ENCODE measurements around the gene MCFD2. TPM values are rescaled to one million over a fixed set of nuclear protein-coding genes. Genes with fewer than 3 reads are reported as not detected.
"Not testable (repeated sequence)": the region's sequence is repeated elsewhere in the genome, so short reads cannot be mapped to it uniquely, and the experiment has no call there.

Gene MCFD2
- total RNA-seq, 1 donor from 2014 or later = 90.5 TPM

GRCh38 chr2:46878240-46878877, 37.2 kb downstream of the MCFD2 start:
- intact Hi-C loops (cut with DNase I) = no loop called here
- DNase-seq (ENCODE audit: low spot score) = peak; percentile 19
- no peak for ATAC-seq

GRCh38 chr2:46877619-46878113, 37.9 kb downstream of the MCFD2 start:
- ATAC-seq = no peak
- intact Hi-C loops (cut with DNase I) = no loop called here

GRCh38 chr2:46876741-46877384, 38.7 kb downstream of the MCFD2 start:
- intact Hi-C loops (cut with DNase I) = no loop called here
- DNase-seq (ENCODE audit: low spot score) = peak; percentile 58

More at GRCh38 chr2:46877619-46878113, 37.9 kb downstream of the MCFD2 start:
- peak; percentile 51 for DNase-seq (ENCODE audit: low spot score)

GRCh38 chr2:46875962-46876689, 39.5 kb downstream of the MCFD2 start:
- peak; percentile 0 for DNase-seq (ENCODE audit: low spot score)
- intact Hi-C loops (cut with DNase I); ATAC-seq: not testable (repeated sequence)

More at GRCh38 chr2:46876741-46877384, 38.7 kb downstream of the MCFD2 start:
- ATAC-seq = peak; percentile 47

- peak; percentile 34 for DNase-seq (ENCODE audit: low spot score)
- no peak for ATAC-seq
- intact Hi-C loops (cut with DNase I) = no loop called here
These were observed 40.2 kb downstream of the MCFD2 start for GRCh38 chr2:46875226-46875899.

- ATAC-seq (no peak), DNase-seq (ENCODE audit: low spot score) (peak; percentile 41)
- intact Hi-C loops (cut with DNase I) = no loop called here
These were observed 41.2 kb downstream of the MCFD2 start for GRCh38 chr2:46874236-46874929.

- peak; percentile 75 for DNase-seq (ENCODE audit: low spot score)
- peak; percentile 82 for ATAC-seq
- intact Hi-C loops (cut with DNase I) = no loop called here
These were observed 42.0 kb downstream of the MCFD2 start for GRCh38 chr2:46873604-46874068.

GRCh38 chr2:46872902-46873603, 42.6 kb downstream of the MCFD2 start:
- ATAC-seq (no peak), DNase-seq (ENCODE audit: low spot score) (peak; percentile 33)
- intact Hi-C loops (cut with DNase I) = no loop called here

- DNase-seq (ENCODE audit: low spot score) (peak; percentile 21), ATAC-seq (no peak)
- intact Hi-C loops (cut with DNase I) = no loop called here
These were observed 43.6 kb downstream of the MCFD2 start for GRCh38 chr2:46871976-46872381.

- DNase-seq (ENCODE audit: low spot score) (no peak), ATAC-seq (no peak)
- intact Hi-C loops (cut with DNase I) = no loop called here
These were observed 45.4 kb downstream of the MCFD2 start for GRCh38 chr2:46870051-46870839.

- DNase-seq (ENCODE audit: low spot score) (no peak), ATAC-seq (no peak)
- intact Hi-C loops (cut with DNase I) = no loop called here
These were observed 46.0 kb downstream of the MCFD2 start for GRCh38 chr2:46869621-46870020.

- intact Hi-C loops (cut with DNase I) = no loop called here
- DNase-seq (ENCODE audit: low spot score) (no peak), ATAC-seq (peak; percentile 47)
These were observed 48.8 kb downstream of the MCFD2 start for GRCh38 chr2:46866770-46867246.

- intact Hi-C loops (cut with DNase I) = no loop called here
- no peak for ATAC-seq
- no peak for DNase-seq (ENCODE audit: low spot score)
These were observed 50.2 kb downstream of the MCFD2 start for GRCh38 chr2:46865181-46865970.

- ATAC-seq = no peak
- intact Hi-C loops (cut with DNase I) = no loop called here
- DNase-seq (ENCODE audit: low spot score) = no peak
These were observed 51.7 kb downstream of the MCFD2 start for GRCh38 chr2:46863882-46864281.

GRCh38 chr2:46862514-46862913, 53.1 kb downstream of the MCFD2 start:
- DNase-seq (ENCODE audit: low spot score) (no peak), ATAC-seq (no peak)
- intact Hi-C loops (cut with DNase I) = no loop called here

- DNase-seq (ENCODE audit: low spot score) = no peak
- intact Hi-C loops (cut with DNase I) = no loop called here
- ATAC-seq = no peak
These were observed 53.7 kb downstream of the MCFD2 start for GRCh38 chr2:46861916-46862315.
